Peyer's patch (tissue), 4 donors: ENCODE data around the gene ZC3H4.
A peak's percentile ranks its signal among the peaks of the same experiment; 100 is the strongest.

ENCODE experiments used
- POLR2A ChIP-seq, 2 donors: fragments of 450-650 bp; IDR thresholded peaks; one replicate each; pipeline ENCODE4 v1.5.1; 2017; ENCODE audit warnings: antibody characterized with exemption in 2 of 2, mild to moderate bottlenecking in 2 of 2, moderate library complexity in 2 of 2
- TF ChIP-seq, protein P1 (sequence below), 6 experiments: fragments of 450-650 bp in 4 of 6; fragments of 200-600 bp in 2 of 6; sonication (generic) in 1 of 6; IDR thresholded peaks; one replicate each; pipeline ENCODE4 v1.5.1; 2017 to 2019; ENCODE audit warnings: antibody characterized with exemption in 6 of 6, mild to moderate bottlenecking in 3 of 6, moderate library complexity in 1 of 6

DNA sequence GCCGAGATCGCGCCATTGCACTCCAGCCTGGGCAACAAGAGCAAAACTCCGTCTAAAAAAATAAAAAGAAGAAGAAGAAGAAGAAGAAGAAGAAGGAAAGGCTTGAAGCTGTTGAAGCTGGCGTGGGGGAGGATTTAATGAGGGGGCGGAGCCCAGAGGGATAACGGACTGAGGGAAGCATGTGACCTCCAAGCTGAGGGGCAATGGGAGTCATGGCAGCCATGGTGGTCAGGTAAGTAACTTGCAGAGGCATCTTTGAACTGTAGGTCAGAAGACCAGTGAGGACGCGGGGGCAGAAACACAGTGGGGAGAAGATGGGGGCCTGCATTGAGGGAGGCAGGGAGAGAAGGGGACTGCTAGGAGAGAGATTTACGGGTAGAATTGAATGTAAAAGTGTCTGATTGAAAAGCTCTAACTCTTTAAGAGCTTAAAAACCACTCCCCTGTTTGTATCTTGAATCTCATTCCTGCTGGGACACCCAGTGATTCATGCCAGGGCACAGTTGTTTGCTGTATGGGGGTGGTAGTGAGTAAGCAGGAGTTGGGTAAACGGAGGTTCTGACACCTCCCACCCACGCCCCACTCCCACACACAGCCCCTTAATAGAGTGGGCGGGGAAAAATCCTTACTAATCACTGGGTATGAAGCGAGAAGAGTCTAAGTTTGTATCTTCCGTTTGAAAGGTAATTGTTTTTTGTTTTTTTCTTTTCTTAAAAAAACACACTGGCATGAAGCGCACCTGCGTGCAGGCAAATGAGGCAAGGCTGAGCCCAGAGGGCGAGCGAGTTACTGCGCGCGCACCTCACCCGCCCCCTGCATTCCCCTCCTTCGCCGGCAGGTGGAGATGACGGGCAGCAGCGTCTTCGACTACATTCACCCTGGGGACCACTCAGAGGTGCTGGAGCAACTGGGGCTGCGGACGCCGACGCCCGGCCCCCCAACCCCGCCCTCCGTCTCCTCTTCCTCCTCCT lies 78.2 kb downstream of the ZC3H4 start:
- TF ChIP-seq, protein P1, sequence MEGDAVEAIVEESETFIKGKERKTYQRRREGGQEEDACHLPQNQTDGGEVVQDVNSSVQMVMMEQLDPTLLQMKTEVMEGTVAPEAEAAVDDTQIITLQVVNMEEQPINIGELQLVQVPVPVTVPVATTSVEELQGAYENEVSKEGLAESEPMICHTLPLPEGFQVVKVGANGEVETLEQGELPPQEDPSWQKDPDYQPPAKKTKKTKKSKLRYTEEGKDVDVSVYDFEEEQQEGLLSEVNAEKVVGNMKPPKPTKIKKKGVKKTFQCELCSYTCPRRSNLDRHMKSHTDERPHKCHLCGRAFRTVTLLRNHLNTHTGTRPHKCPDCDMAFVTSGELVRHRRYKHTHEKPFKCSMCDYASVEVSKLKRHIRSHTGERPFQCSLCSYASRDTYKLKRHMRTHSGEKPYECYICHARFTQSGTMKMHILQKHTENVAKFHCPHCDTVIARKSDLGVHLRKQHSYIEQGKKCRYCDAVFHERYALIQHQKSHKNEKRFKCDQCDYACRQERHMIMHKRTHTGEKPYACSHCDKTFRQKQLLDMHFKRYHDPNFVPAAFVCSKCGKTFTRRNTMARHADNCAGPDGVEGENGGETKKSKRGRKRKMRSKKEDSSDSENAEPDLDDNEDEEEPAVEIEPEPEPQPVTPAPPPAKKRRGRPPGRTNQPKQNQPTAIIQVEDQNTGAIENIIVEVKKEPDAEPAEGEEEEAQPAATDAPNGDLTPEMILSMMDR (IDR thresholded peaks at IDR 0.05): peak; percentile 94 to 97 (median 97)
- peak in 1 of 2 donors; percentile 19 for TF ChIP-seq POLR2A (IDR thresholded peaks at IDR 0.05)
